Activated CD4-positive, alpha-beta T cell treated with anti-CD3 and anti-CD28 coated beads, Interleukin-2, amount 10 ng/mL, durations not matched to agents 24 days and 14 days (primary cell): Measurements from ENCODE around the gene SMAGP. TPM values are rescaled to one million over a fixed set of nuclear protein-coding genes. Genes with fewer than 3 reads are reported as not detected.

ENCODE experiments used
- DNase-seq: peaks from one replicate; pipeline ENCODE4 v3.0.0; 2022
- H3K27ac Mint-ChIP-seq: one replicate; pipeline ENCODE4 v1.8.0; 2022; ENCODE audit warnings: mild to moderate bottlenecking, mixed read lengths
- H3K27me3 Mint-ChIP-seq: one replicate; pipeline ENCODE4 v1.8.0; 2022; ENCODE audit warnings: mixed read lengths
- H3K36me3 Mint-ChIP-seq: one replicate; pipeline ENCODE4 v1.8.0; 2022; ENCODE audit warnings: low read depth, mild to moderate bottlenecking, mixed read lengths
- H3K4me1 Mint-ChIP-seq: one replicate; pipeline ENCODE4 v1.8.0; 2021; ENCODE audit warnings: mixed read lengths
- H3K4me3 Mint-ChIP-seq: one replicate; pipeline ENCODE4 v1.8.0; 2022; ENCODE audit warnings: mild to moderate bottlenecking, moderate library complexity, mixed read lengths
- H3K9me3 Mint-ChIP-seq: one replicate; pipeline ENCODE4 v1.8.0; 2021; ENCODE audit warnings: mixed read lengths
- intact Hi-C: fragments of 100-400 bp; cut with micrococcal nuclease; formaldehyde crosslinking; loops from one replicate; pipeline ENCODE4 v1.15.1; 2023
- total RNA-seq: library from RNA; stranded (reverse); gene quantifications from 2 replicates; pipeline ENCODE4 v1.2.3, GENCODE V29; 2022

The SMAGP gene
- total RNA-seq, 1 donor from 2014 or later: 0.26 TPM

GRCh38 chr12:51208016-51208660, 62.1 kb downstream of the SMAGP start:
- no peak for DNase-seq
- no peaks in the 10 kb centered on the region for H3K36me3 Mint-ChIP-seq
- H3K27me3 Mint-ChIP-seq: peaks cover 5% of the 10 kb centered on the region

GRCh38 chr12:51205350-51205749, 64.9 kb downstream of the SMAGP start:
- Mint-ChIP-seq H3K9me3 (no peaks in the 10 kb centered on the region), H3K27ac (no peak overlapping the region), H3K36me3 (no peaks in the 10 kb centered on the region), H3K4me3 (no peak overlapping the region), H3K4me1 (peaks cover 9% of the 10 kb centered on the region), H3K27me3 (peaks cover 3% of the 10 kb centered on the region)
- no peak for DNase-seq
- intact Hi-C loops: no loop called here

More at GRCh38 chr12:51208016-51208660, 62.1 kb downstream of the SMAGP start:
- Mint-ChIP-seq H3K4me3 (no peak overlapping the region), H3K9me3 (no peaks in the 10 kb centered on the region), H3K4me1 (peaks cover 6% of the 10 kb centered on the region), H3K27ac (no peak overlapping the region)
- intact Hi-C loops: no loop called here

- no peaks in the 10 kb centered on the region for H3K9me3 Mint-ChIP-seq
- DNase-seq: no peak
- H3K27me3 Mint-ChIP-seq: no peaks in the 10 kb centered on the region
- H3K4me3 Mint-ChIP-seq: no peak overlapping the region
- intact Hi-C loops: no loop called here
- H3K27ac Mint-ChIP-seq: peak overlapping the region; percentile 43
- peaks cover 9% of the 10 kb centered on the region for H3K4me1 Mint-ChIP-seq
- H3K36me3 Mint-ChIP-seq: no peaks in the 10 kb centered on the region
These were observed 67.5 kb downstream of the SMAGP start for GRCh38 chr12:51202718-51203117.

- H3K36me3 Mint-ChIP-seq: no peaks in the 10 kb centered on the region
- H3K4me1 Mint-ChIP-seq: peaks cover 9% of the 10 kb centered on the region
- H3K27ac Mint-ChIP-seq: no peak overlapping the region
- no peak overlapping the region for H3K4me3 Mint-ChIP-seq
- no peaks in the 10 kb centered on the region for H3K27me3 Mint-ChIP-seq
- no peaks in the 10 kb centered on the region for H3K9me3 Mint-ChIP-seq
- no peak for DNase-seq
- intact Hi-C loops: no loop called here
These were observed 69.4 kb downstream of the SMAGP start for GRCh38 chr12:51200806-51201205.

GRCh38 chr12:51200156-51200555, 70.1 kb downstream of the SMAGP start:
- no peaks in the 10 kb centered on the region for H3K9me3 Mint-ChIP-seq
- H3K4me1 Mint-ChIP-seq: peaks cover 9% of the 10 kb centered on the region
- no peak overlapping the region for H3K4me3 Mint-ChIP-seq
- H3K36me3 Mint-ChIP-seq: no peaks in the 10 kb centered on the region
- intact Hi-C loops: no loop called here
- no peak overlapping the region for H3K27ac Mint-ChIP-seq
- no peaks in the 10 kb centered on the region for H3K27me3 Mint-ChIP-seq
- DNase-seq: no peak

- Mint-ChIP-seq H3K36me3 (no peaks in the 10 kb centered on the region), H3K4me1 (peaks cover 9% of the 10 kb centered on the region), H3K9me3 (no peaks in the 10 kb centered on the region), H3K27me3 (no peaks in the 10 kb centered on the region), H3K27ac (no peak overlapping the region), H3K4me3 (no peak overlapping the region)
- intact Hi-C loops: no loop called here
- DNase-seq: no peak
These were observed 70.8 kb downstream of the SMAGP start for GRCh38 chr12:51199366-51199945.

- Mint-ChIP-seq H3K9me3 (no peaks in the 10 kb centered on the region), H3K27me3 (no peaks in the 10 kb centered on the region), H3K4me1 (peaks cover 9% of the 10 kb centered on the region), H3K4me3 (no peak overlapping the region), H3K27ac (no peak overlapping the region), H3K36me3 (no peaks in the 10 kb centered on the region)
- DNase-seq: no peak
- intact Hi-C loops: no loop called here
These were observed 71.4 kb downstream of the SMAGP start for GRCh38 chr12:51198568-51199365.

- H3K4me3 Mint-ChIP-seq: no peak overlapping the region
- DNase-seq: no peak
- H3K27ac Mint-ChIP-seq: no peak overlapping the region
- no peaks in the 10 kb centered on the region for H3K9me3 Mint-ChIP-seq
- H3K27me3 Mint-ChIP-seq: no peaks in the 10 kb centered on the region
- H3K36me3 Mint-ChIP-seq: no peaks in the 10 kb centered on the region
- H3K4me1 Mint-ChIP-seq: peaks cover 2% of the 10 kb centered on the region
- intact Hi-C loops: no loop called here
These were observed 72.3 kb downstream of the SMAGP start for GRCh38 chr12:51197736-51198567.

- no peaks in the 10 kb centered on the region for H3K27me3 Mint-ChIP-seq
- intact Hi-C loops: no loop called here
- H3K27ac Mint-ChIP-seq: no peak overlapping the region
- no peaks in the 10 kb centered on the region for H3K36me3 Mint-ChIP-seq
- H3K4me3 Mint-ChIP-seq: no peak overlapping the region
- H3K4me1 Mint-ChIP-seq: no peaks in the 10 kb centered on the region
- DNase-seq: no peak
- no peaks in the 10 kb centered on the region for H3K9me3 Mint-ChIP-seq
These were observed 73.7 kb downstream of the SMAGP start for GRCh38 chr12:51196547-51196946.

GRCh38 chr12:51195841-51196240, 74.4 kb downstream of the SMAGP start:
- DNase-seq: no peak
- Mint-ChIP-seq H3K27me3 (no peaks in the 10 kb centered on the region), H3K9me3 (no peaks in the 10 kb centered on the region), H3K4me1 (no peaks in the 10 kb centered on the region), H3K27ac (no peak overlapping the region), H3K4me3 (no peak overlapping the region), H3K36me3 (no peaks in the 10 kb centered on the region)
- intact Hi-C loops: no loop called here

Other genes starting within 250 kb of the SMAGP start
- gene SLC11A2, start 244.0 kb downstream of the SMAGP start, total RNA-seq: 54.2 and 56.2 TPM in 2 replicates
- gene LETMD1, start 222.1 kb downstream of the SMAGP start, total RNA-seq: 75.7 and 77.8 TPM in 2 replicates
- gene CSRNP2, start 186.8 kb downstream of the SMAGP start, total RNA-seq: 22.7 and 22.9 TPM in 2 replicates
- 43.1 and 46.3 TPM in 2 replicates for gene TFCP2, start 97.3 kb downstream of the SMAGP start, total RNA-seq
- 5.1 and 9.0 TPM in 2 replicates for gene POU6F1, start 52.4 kb downstream of the SMAGP start, total RNA-seq
- 135 and 146 TPM in 2 replicates for gene DAZAP2, start 31.6 kb downstream of the SMAGP start, total RNA-seq
- gene BIN2, start 53.8 kb upstream of the SMAGP start, total RNA-seq: 31.7 and 33.2 TPM in 2 replicates
- gene CELA1, start 76.3 kb upstream of the SMAGP start, total RNA-seq: not detected in 2 replicates
- 10.7 and 12.8 TPM in 2 replicates for gene GALNT6, start 121.0 kb upstream of the SMAGP start, total RNA-seq
- 1.4 and 2.3 TPM in 2 replicates for gene SLC4A8, start 154.4 kb upstream of the SMAGP start, total RNA-seq